GM12892 (cell line): ENCODE measurements around the gene ABHD18.
"Not testable (repeated sequence)": the region's sequence is repeated elsewhere in the genome, so short reads cannot be mapped to it uniquely, and the experiment has no call there.

ENCODE experiments used
- DNase-seq: peaks from one replicate; pipeline ENCODE4 v3.0.0; 2011; ENCODE audit not compliant: insufficient read length
- FAIRE-seq: peaks from 2 replicates; lab custom pipeline; 2011; peaks lifted over from hg19 to GRCh38; lab: Jason Lieb, UNC
- POLR2A ChIP-seq: IDR thresholded peaks from 2 replicates; pipeline ENCODE4 v1.6.1; 2011; ENCODE audit warnings: low read depth, low read length, control low read depth
- POLR2AphosphoS5 ChIP-seq: IDR thresholded peaks from 2 replicates; pipeline ENCODE4 v1.6.1; 2011; ENCODE audit warnings: low read depth, low read length, control low read depth
- TAF1 ChIP-seq: IDR thresholded peaks from 2 replicates; pipeline ENCODE4 v1.6.1; 2011; ENCODE audit warnings: low read depth, mild to moderate bottlenecking, control low read depth, low read length, borderline replicate concordance

Gene ABHD18

GRCh38 chr4:127963633-127964398 lies 1.4 kb upstream of the ABHD18 start:
- not testable (repeated sequence) for FAIRE-seq, DNase-seq
- TF ChIP-seq POLR2A: peak; percentile 63

DNA sequence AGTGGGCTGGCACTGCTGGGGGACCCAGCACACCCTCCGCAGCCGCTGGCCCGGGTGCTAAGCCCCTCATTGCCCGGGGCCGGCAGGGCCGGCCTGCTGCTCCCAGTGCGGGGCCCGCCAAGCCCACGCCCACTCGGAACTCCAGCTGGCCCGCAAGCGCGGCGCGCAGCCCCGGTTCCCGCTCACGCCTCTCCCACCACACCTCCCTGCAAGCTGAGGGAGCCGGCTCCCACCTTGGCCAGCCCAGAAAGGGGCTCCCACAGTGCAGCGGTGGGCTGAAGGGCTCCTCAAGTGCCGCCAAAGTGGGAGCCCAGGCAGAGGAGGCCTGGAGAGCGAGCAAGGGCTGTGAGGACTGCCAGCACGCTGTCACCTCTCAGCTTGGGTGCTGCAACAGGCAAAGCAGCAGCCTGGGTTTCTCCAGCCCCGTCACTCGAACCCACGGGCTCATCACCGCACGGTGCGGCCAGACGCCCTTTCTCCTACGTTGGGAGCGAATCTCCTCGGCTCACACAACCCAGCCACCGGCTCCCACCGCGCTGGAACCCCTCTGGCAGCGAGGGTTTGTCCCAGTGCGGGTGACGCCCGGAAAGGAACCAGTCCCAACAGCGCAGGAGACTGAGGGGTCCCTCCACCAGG lies 662 bp upstream of the ABHD18 start:
- FAIRE-seq, DNase-seq: not testable (repeated sequence)

GRCh38 chr4:127965803-127966175 lies 583 bp downstream of the ABHD18 start:
- FAIRE-seq: no peak

DNA sequence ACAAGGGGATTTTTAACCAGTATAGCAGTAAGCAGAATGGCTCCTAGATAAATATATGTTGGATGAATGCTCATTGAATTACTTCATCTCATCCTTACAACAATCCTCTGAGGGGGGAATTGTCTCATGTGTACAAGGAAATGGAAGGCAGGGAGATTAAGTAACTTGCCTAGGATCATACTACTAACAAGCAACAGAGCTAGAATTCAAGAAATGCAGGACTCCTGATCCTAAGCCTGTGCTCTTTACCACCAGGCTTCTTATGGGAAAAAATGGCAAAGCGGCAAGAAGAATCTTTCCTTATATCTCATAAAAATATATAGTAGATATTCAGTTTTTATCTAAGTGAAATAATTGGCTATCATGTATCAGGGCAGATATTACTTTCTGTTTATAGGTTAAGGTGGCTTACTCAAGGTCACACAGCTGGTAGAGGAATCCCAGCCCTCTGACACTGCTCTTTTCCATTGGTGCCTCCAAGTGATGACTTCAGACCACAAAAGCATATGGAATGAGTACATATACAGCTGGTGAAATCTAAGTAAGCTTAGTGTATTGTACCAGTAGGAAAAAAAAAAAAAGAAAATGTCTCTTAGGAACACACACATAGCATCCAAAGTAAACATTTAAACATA lies 2.1 kb downstream of the ABHD18 start:
- TF ChIP-seq POLR2AphosphoS5 (no peak), POLR2A (no peak)
- DNase-seq (no peak), FAIRE-seq (no peak)

More at GRCh38 chr4:127965803-127966175, 583 bp downstream of the ABHD18 start:
- TF ChIP-seq POLR2A: peak; percentile 13; the same call in 1 of the 2 replicates
- TF ChIP-seq TAF1: no peak
- DNase-seq: peak; percentile 48

- no peak for FAIRE-seq
- TF ChIP-seq POLR2AphosphoS5 (no peak), POLR2A (no peak), TAF1 (no peak)
- DNase-seq: no peak
Observed at GRCh38 chr4:127968586-127968985, 3.4 kb downstream of the ABHD18 start.

DNA sequence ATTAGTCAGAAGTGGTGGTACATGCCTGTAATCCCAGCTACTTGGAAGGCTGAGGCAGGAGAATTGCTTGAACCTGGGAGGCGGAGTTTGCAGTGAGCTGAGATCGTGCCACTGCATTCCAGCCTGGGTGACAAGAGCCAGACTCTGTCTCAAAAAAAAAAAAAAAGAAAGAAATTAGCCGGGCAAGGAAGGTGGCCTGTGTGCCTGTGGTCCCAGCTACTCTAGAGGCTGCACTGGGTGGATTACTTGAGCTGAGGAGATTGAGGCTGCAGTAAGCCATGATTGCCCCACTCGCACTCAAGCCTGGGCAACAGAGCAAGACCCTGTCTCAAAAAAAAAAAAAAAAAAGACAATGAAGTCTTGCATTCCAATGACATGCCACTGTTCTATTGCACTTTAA lies 5.7 kb downstream of the ABHD18 start:
- not testable (repeated sequence) for FAIRE-seq, DNase-seq

- DNase-seq (no peak), FAIRE-seq (no peak)
- no peak for TF ChIP-seq POLR2A
- TF ChIP-seq POLR2AphosphoS5: no peak
- no peak for TF ChIP-seq TAF1
Observed at GRCh38 chr4:127975121-127975770, 10.0 kb downstream of the ABHD18 start.

- TF ChIP-seq POLR2A (no peak), POLR2AphosphoS5 (no peak), TAF1 (no peak)
- no peak for FAIRE-seq
Observed at GRCh38 chr4:127978930-127979329, 13.7 kb downstream of the ABHD18 start.

DNA sequence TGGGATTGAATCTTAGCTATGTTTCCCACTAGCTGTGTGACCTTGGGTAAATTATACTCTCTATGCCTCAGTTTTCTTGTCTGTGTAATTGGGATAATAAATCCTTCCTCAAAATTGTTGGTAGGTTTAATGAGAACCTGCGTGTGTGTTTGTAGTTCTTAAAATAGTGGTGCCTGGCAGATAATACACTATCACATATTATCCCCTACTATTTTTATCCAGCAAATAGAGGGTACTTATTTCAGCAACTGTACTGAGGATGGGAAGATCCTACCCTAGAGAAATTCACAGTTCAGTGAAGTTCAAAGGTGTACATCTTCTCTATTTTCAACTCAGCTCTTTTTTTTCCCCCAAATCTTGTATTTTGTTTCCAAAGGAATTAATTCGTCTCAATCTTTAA lies 17.2 kb downstream of the ABHD18 start:
- peak; percentile 63 for FAIRE-seq
- DNase-seq: no peak
- TF ChIP-seq POLR2A: no peak
- TF ChIP-seq TAF1: no peak
- TF ChIP-seq POLR2AphosphoS5: no peak

More at GRCh38 chr4:127978930-127979329, 13.7 kb downstream of the ABHD18 start:
- no peak for DNase-seq

GRCh38 chr4:127985989-127986388 lies 20.8 kb downstream of the ABHD18 start:
- FAIRE-seq (no peak), DNase-seq (no peak)
- TF ChIP-seq TAF1 (no peak), POLR2A (no peak), POLR2AphosphoS5 (no peak)

GRCh38 chr4:127988638-127989037 lies 23.4 kb downstream of the ABHD18 start:
- DNase-seq: no peak
- no peak for TF ChIP-seq TAF1
- TF ChIP-seq POLR2AphosphoS5: no peak
- no peak for TF ChIP-seq POLR2A
- FAIRE-seq: no peak

- TF ChIP-seq TAF1 (no peak), POLR2AphosphoS5 (no peak), POLR2A (no peak)
Observed at GRCh38 chr4:127993151-127993550, 27.9 kb downstream of the ABHD18 start.

DNA sequence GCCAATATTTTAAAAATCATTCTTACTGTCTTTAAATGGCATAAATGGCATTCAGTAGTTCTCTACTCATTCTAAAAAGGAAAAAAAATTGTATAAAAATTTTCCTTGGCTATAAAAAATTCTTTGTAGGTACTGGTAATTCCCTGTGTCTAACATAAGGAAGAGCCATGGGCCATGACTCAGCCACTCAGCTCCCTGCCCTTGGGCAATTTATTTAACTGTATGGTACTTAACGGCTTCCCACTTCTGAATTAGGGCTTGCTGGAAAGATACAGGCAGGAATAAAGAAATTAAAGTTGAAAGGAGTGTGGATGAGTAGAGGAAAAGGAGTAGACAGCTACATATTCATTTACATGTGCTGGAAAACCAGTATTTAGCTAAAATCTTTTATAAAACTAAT lies 30.6 kb downstream of the ABHD18 start:
- no peak for TF ChIP-seq POLR2A
- TF ChIP-seq POLR2AphosphoS5: no peak
- no peak for TF ChIP-seq TAF1
- DNase-seq: no peak
- FAIRE-seq: no peak

More at GRCh38 chr4:127993151-127993550, 27.9 kb downstream of the ABHD18 start:
- peak; percentile 53 for FAIRE-seq
- DNase-seq: no peak

- DNase-seq, FAIRE-seq: not testable (repeated sequence)
Observed at GRCh38 chr4:127996521-127996920, 31.3 kb downstream of the ABHD18 start.
